Measurements from ENCODE around the gene SRMS. TPM values are rescaled to one million over a fixed set of nuclear protein-coding genes. Genes with fewer than 3 reads are reported as not detected.
A peak's percentile ranks its signal among the peaks of the same experiment; 100 is the strongest.

SRMS gene
- total RNA-seq, 1 donor from 2014 or later: not detected

- no peak for DNase-seq
- no peak for TF ChIP-seq CTCF (IDR thresholded peaks at IDR 0.05)
- intact Hi-C loops (cut with DNase I): no loop called here
- Histone ChIP-seq H3K36me3 (no peaks in the 10 kb centered on the region), H3K4me3 (no peak overlapping the region), H3K27ac (no peak overlapping the region), H3K27me3 (peaks cover 36% of the 10 kb centered on the region), H3K4me1 (peaks cover 3% of the 10 kb centered on the region), H3K9me3 (no peaks in the 10 kb centered on the region)
- no peak for ATAC-seq
Measured at GRCh38 chr20:63502671-63503172, 44.8 kb downstream of the SRMS start.

- Histone ChIP-seq H3K4me1 (peaks cover 3% of the 10 kb centered on the region), H3K27me3 (peaks cover 42% of the 10 kb centered on the region), H3K4me3 (no peak overlapping the region), H3K36me3 (no peaks in the 10 kb centered on the region), H3K27ac (no peak overlapping the region), H3K9me3 (no peaks in the 10 kb centered on the region)
- no peak for DNase-seq
- TF ChIP-seq CTCF (IDR thresholded peaks at IDR 0.05): no peak
- intact Hi-C loops (cut with DNase I): no loop called here
- ATAC-seq: no peak
Measured at GRCh38 chr20:63501818-63502670, 45.5 kb downstream of the SRMS start.

GRCh38 chr20:63500902-63501817 lies 46.4 kb downstream of the SRMS start:
- no peak overlapping the region for H3K4me3 ChIP-seq
- intact Hi-C loops (cut with DNase I): no loop called here
- DNase-seq (no peak), ATAC-seq (no peak)
- H3K27me3 ChIP-seq: peaks cover 48% of the 10 kb centered on the region
- H3K27ac ChIP-seq: no peak overlapping the region
- peaks cover 7% of the 10 kb centered on the region for H3K4me1 ChIP-seq
- H3K36me3 ChIP-seq: no peaks in the 10 kb centered on the region
- H3K9me3 ChIP-seq: no peaks in the 10 kb centered on the region
- no peak for TF ChIP-seq CTCF (IDR thresholded peaks at IDR 0.05)

GRCh38 chr20:63500151-63500901 lies 47.2 kb downstream of the SRMS start:
- DNase-seq (peak; percentile 60), ATAC-seq (no peak)
- intact Hi-C loops (cut with DNase I): no loop called here
- H3K36me3 ChIP-seq: no peaks in the 10 kb centered on the region
- no peaks in the 10 kb centered on the region for H3K9me3 ChIP-seq
- no peak overlapping the region for H3K4me3 ChIP-seq
- no peak overlapping the region for H3K27ac ChIP-seq
- TF ChIP-seq CTCF (IDR thresholded peaks at IDR 0.05): no peak
- peaks cover 44% of the 10 kb centered on the region for H3K27me3 ChIP-seq
- H3K4me1 ChIP-seq: peaks cover 11% of the 10 kb centered on the region

- H3K27ac ChIP-seq: no peak overlapping the region
- H3K27me3 ChIP-seq: peaks cover 40% of the 10 kb centered on the region
- ATAC-seq (no peak), DNase-seq (peak; percentile 62)
- no peaks in the 10 kb centered on the region for H3K9me3 ChIP-seq
- peak overlapping the region; percentile 26 for H3K4me3 ChIP-seq
- intact Hi-C loops (cut with DNase I): no loop called here
- TF ChIP-seq CTCF (IDR thresholded peaks at IDR 0.05): no peak
- H3K36me3 ChIP-seq: no peaks in the 10 kb centered on the region
- peaks cover 11% of the 10 kb centered on the region for H3K4me1 ChIP-seq
Measured at GRCh38 chr20:63499338-63499969, 48.1 kb downstream of the SRMS start.
